ENCODE measurements around the gene ATP2C2.

DNA sequence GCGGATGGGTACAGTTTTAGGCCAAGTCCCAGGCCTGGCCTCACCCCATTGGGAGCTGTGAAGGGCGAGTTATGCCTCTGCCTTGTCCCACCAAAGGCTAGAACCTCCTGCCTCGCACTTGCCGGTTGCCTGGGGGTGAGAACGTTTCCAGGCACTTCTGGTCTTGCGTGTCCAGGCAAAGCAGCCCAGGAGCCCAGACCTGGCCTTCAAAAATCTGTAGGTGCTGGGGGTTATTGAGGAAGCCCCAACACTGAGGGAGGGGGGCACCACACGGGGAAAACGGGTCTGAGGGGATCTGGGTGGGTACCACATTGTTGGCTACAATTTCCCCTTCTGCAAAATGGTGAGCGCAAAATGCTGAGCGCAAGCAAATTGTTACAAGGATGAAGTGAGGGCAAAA, 12.2 kb upstream of the ATP2C2 start:
- TF ChIP-seq, protein P1, sequence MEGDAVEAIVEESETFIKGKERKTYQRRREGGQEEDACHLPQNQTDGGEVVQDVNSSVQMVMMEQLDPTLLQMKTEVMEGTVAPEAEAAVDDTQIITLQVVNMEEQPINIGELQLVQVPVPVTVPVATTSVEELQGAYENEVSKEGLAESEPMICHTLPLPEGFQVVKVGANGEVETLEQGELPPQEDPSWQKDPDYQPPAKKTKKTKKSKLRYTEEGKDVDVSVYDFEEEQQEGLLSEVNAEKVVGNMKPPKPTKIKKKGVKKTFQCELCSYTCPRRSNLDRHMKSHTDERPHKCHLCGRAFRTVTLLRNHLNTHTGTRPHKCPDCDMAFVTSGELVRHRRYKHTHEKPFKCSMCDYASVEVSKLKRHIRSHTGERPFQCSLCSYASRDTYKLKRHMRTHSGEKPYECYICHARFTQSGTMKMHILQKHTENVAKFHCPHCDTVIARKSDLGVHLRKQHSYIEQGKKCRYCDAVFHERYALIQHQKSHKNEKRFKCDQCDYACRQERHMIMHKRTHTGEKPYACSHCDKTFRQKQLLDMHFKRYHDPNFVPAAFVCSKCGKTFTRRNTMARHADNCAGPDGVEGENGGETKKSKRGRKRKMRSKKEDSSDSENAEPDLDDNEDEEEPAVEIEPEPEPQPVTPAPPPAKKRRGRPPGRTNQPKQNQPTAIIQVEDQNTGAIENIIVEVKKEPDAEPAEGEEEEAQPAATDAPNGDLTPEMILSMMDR (IDR thresholded peaks at IDR 0.05), result no peak
- TF ChIP-seq EP300 (IDR thresholded peaks at IDR 0.05) (no peak), POLR2AphosphoS5 (IDR thresholded peaks at IDR 0.05) (no peak)
